Gastrocnemius medialis (tissue), 4 donors: Measurements from ENCODE around the gene CDH23.

Experiments used
- CTCF ChIP-seq, 5 experiments: fragments of 450-650 bp in 3 of 5; fragments of 200-600 bp in 2 of 5; sonication (generic) in 2 of 5; IDR thresholded peaks in 4 of 5; conservative IDR thresholded peaks in 1 of 5; 1 replicate in 4 of 5; 2 replicates in 1 of 5; pipeline ENCODE4 v1.5.1; 2016 to 2019; ENCODE audit warnings: antibody characterized with exemption in 5 of 5, mild to moderate bottlenecking in 3 of 5, moderate library complexity in 3 of 5
- POLR2A ChIP-seq, 2 donors: fragments of 450-650 bp; IDR thresholded peaks; one replicate each; pipeline ENCODE4 v1.6.1; 2017; ENCODE audit warnings: antibody characterized with exemption in 2 of 2, mild to moderate bottlenecking in 2 of 2, moderate library complexity in 2 of 2

- TF ChIP-seq CTCF (IDR thresholded peaks at IDR 0.05 in 4 of 5, conservative IDR thresholded peaks at IDR 0.05 in 1 of 5) = no peak
- TF ChIP-seq POLR2A (IDR thresholded peaks at IDR 0.05) = no peak
These were observed 180.1 kb downstream of the CDH23 start for GRCh38 chr10:71576842-71577241.
